HG02885 (cell line): ENCODE data around the gene FBXW7.

Experiments used
- ATAC-seq: cut with Tn5 transposase; IDR thresholded peaks from one replicate; pipeline ENCODE4 v1.9.1; 2021; ENCODE audit warnings: mild to moderate bottlenecking; ENCODE audit not compliant: unreplicated experiment, poor library complexity

FBXW7 gene

DNA sequence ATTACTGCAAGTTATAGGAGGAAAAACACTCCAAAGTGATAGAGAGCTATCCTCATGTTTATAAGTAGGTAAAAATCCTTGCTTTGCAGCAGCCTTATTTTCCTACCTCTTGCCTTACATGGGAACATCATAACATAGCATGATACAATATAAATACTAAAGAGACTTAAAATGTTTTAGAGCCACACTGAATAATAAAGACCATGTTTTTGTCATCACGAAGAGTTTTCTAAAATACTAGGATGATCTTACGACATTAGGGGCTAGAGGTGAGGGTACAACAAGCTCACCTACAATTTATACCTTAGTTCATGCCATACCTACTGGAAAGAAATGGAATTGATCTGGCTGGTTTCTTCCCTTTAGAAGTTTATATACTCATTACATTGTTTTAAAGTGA is 184.8 kb downstream of the FBXW7 start:
- ATAC-seq, result no peak

DNA sequence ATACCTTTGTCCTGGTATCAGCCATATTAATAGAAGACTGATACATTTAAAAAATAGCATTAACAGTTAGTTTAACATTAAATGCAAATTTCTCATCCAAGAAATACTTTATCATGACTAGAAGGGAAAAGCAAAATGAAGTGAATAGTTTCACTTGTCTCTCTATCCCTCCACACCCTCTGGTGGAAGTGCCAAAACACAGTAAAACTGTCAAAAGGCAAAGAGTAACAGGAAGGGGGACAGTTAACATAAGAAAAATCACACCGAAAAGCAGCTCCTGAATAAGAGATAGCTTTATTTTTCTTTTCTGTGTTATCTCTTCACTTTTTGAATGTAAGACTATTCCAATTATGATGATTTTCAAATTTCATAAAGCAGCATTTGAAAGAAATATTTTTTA is 187.2 kb downstream of the FBXW7 start:
- ATAC-seq, result no peak

DNA sequence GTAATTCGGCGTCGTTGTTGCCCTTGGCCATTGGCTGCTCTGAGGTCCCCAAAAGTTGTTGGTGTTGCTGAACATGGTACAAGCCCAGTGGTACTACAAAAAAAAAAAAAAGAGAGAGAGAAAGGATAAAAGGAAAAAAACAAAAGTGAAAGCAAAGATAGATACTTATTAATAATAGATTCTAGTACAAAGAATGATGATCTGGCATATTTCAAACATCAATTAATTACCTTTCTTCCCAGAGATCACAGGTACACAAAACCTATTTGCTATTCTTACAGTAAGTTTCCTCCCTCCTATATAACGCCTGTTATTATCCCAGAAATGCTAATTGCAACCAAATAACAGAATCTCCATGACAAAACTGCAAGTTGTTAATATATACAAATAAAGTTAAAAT is 188.9 kb downstream of the FBXW7 start:
- no peak for ATAC-seq

DNA sequence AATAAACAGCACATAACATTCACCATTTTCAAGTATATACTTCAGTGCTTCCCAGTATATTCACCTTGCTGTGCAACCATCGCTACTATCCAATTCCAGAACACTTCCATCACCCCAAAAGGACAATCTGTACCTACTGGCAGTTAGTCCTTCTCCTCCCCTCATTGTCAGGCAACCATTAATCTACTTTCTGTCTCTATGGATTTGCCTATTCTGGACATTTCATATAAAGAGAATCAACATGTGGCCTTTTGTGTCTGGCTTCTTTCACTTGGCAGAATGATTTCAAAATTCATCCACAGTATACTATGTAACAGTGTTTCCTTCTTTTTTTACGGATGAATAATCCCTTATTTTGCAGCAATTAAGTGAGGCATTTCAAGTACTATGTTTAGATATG is 189.4 kb downstream of the FBXW7 start:
- ATAC-seq, result no peak

DNA sequence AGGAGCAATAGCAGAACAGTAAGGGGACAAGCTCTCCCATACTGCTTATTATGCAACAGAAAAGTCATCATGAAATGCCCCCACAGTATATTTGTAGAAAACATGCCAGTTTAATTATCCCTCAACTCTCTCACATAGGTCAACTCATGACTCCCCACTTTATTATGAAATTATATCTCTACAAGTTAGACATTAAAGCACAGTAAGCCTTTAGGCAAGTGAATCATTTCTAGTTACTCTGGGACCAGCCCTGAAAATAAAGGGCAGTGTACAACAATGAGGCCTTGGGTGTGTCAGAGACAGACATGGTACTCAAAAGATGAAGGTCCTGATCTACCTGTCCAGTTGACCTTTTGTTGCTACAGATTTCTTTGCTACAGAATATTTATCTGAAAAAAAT is 191.9 kb downstream of the FBXW7 start:
- ATAC-seq, result no peak

DNA sequence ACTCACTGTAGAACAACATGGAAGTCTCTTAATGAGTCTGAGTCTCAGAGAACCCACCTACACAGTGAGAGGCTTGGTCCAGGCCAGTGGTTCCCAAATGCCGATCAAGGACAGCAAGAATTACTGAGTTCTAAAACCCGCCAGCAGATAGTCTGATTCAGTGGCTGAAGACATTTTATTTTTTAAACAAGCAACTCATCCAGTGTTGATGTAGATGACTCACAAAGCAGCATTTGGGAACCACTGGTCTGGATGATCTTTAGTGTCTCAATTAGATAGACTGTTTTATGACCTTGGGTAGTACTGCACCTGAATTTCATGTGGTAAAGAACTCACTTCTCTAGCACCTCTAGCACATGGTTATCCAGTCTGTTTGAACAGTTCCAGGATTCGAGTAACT is 193.6 kb downstream of the FBXW7 start:
- ATAC-seq, result no peak

DNA sequence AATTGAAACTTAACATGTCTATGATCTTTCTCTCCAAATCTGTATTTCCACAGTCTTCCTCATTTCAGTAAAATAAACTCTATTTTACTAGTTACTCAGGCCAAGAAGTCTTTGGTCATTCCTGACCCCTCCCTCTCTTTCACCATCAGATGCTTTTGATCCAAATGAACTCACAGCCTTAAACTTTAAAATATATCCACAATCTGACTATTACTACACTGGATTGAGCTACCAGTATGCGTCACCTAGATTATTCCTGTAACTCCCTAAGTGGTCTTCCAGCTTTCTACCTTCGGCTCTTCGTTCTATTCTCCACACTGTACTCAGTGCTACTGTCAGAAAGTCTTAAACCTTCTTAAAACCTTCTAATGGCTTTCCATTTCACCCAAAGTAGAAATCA is 195.1 kb downstream of the FBXW7 start:
- no peak for ATAC-seq

DNA sequence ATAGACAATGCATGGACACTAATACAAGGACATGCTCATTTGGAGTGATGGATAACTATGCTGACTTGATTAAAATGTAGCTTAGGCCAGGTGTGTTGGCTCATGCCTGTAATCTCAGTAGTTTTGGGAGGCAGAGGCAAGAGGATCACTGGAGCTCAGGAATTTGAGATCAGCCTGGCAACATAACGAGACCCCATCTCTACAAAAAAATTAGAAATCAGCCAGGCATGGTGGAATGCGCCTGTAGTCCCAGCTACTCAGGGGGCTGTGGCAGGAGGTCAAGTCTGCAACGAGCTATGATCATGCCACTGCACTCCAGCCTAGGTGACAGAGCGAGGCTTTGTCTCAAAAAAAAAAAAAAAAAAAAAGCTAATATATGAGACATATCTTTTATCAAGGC is 196.3 kb downstream of the FBXW7 start:
- ATAC-seq, result no peak

DNA sequence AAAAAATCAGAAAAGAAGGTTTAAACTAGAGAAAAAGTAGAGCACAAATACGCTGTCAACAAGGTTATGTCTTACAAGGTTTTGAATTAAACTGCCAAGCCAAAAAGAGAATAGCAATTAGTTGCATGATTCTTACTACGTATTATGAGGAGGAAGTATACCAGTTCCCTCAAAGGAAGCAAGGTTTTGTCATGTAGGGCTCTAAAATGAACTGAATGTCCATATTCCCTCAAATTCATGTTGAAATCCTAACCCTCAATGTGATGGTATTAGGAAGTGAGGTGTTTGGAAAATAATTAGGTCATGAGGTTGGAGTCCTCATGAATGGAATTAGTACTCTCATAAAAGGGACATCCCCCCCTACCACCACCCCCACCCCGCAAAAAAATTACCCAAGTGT is 201.0 kb downstream of the FBXW7 start:
- ATAC-seq, result no peak

DNA sequence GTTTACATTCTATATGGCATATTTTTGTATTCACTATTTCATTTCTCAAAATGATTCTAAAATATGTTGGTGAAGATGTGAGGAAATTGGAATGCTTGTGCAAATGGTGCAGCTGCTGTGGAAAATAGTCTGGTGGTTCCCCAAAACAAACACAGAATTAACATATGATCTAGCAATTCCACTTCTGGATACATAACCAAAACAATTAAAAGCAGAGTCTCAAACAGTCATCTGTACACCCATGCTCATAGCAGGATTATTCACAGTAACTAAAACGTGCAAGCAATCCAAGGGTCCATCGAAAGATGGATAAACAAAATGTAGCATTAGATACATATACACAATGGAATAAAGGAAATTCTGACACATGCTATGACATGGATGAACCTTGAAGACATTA is 204.8 kb downstream of the FBXW7 start:
- no peak for ATAC-seq

DNA sequence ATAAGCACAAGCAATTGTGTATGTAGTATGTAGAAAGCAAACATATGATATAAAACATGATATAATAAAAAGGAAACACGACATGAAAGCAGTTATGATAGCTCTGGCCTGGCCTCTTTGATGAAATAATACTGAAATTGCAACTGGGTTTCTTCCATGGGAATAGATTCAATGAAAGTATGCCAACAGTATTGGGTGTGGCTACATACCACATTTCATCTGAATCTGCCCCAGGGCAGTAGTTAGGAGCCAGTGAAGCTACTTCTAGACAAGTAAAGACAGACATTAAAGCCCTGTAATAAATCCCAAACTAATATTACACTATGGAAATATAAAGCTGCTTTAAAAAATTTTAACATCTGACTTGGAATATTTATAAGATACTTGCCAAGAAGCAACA is 207.3 kb downstream of the FBXW7 start:
- no peak for ATAC-seq

DNA sequence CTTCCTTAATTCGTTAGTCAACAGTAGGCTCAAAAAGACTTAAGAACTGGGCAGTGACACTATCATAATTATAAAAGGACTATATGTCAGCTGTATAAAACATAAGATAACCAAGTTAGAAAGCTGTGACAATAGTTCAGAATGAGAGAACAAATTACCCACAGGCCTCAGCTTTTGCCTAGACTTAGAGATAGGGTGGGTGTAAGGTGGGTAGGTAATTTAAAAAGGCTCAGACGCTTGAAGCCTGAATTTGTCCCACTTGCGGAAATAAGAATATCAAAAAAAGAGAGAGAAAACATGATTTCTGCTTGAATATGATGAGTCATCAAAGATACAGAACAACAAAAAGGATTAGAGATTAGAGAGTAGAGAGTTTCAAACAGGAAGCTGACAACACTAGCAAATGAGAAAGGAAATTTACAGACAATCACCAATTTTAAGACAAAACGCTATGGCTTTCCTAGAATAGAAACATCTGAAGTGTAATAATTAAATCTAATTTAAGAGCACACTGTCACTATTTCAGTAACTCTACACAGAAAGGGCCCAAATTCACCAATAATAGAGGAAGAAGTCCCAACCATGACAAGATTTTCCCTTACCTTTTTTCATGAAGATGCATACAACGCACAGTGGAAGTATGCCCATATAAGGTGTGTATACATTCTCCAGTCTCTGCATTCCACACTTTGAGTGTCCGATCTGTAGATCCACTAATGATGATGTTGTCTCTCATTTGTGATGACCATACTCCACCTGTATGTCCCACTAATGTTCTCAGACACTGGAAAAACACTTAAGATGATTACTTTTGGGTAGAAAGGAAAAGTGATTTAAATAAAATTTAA is 208.1 kb downstream of the FBXW7 start:
- no peak for ATAC-seq

DNA sequence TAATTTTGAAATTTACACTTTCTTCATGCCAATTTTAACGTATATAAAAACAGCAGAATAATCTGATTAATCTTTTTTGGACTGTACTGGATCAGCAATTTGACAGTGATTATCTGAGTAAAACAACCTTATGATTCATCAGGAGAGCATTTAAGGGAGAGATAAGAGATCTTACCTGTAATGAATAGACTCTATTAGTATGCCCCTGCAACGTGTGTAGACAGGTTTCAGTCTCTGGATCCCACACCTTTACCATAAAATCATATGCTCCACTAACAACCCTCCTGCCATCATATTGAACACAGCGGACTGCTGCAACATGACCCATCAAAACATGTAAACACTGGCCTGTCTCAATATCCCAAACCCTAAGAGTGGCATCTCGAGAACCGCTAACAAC is 210.1 kb downstream of the FBXW7 start:
- no peak for ATAC-seq

DNA sequence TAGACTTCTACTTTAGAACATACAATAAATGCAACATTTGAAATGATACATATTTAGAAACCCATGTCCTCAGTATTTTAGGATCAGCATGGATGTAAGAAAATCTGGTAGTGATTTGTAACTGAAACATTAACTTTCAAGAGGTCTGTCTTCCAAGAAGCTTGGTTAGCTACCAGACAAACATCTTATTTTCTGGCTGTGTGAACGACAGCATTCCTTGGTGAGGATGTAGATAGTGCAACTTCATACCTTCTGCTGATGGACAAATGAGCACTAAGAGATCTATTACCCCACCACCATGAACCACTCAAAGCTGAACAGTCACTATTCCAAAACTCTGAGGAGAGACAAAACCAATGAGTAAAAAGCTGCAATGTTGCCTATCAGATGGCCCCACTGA is 212.7 kb downstream of the FBXW7 start:
- ATAC-seq, result no peak

DNA sequence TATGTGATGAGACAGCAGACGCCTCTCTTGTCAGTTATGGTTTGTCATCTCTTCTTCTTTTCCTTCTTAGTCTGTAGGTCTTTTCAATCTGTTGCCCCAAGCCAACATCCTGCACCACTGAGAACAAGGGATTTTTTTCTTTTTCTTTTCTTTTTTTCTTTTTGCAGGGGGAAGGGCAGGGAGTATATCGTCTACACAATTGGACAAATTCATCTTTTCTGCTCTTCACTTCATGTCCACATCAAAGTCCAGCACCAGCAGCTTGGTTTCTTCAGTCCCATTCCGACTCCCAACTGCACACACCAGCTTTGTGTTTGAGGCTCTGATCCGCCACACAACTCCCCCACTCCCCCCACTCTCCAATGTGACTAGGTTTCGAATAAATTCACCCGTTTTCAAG is 213.2 kb downstream of the FBXW7 start:
- ATAC-seq, result no peak

DNA sequence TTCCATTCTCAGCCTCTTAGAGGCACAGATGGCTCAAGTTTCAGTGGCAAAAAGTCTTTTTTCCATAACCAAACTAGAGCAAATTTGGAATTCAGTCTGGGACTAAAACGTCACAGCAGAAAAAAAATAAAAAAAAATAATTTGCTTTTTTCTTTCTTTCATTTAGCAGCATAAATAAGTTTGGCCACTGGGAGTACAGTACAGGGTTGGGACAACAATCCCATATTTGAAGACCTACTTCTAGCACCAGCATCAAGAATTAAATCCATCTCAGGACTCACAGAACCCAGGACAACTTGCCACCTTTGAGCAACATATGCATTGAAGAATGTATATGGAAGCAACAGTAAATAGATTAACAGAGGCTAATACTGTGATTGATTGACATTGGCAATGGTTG is 214.0 kb downstream of the FBXW7 start:
- ATAC-seq, result no peak

DNA sequence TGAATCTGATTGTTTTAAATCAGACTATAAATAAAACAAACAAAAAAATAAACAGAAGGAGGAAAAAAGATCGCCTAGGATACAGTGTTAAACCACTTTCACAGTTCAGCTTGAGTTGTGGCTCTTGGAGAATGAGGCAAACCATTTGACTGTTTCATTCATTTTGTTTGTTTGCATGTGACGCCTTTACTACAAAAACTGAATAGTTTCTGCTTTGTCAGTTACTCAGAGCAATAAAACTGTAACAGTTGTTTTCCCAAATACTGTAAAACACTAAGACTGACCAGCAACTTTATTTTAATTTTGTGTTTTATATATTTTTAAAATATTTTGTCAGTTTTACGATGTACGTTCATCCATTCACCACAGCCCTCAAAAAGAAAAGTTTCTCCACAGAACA is 214.5 kb downstream of the FBXW7 start:
- no peak for ATAC-seq

DNA sequence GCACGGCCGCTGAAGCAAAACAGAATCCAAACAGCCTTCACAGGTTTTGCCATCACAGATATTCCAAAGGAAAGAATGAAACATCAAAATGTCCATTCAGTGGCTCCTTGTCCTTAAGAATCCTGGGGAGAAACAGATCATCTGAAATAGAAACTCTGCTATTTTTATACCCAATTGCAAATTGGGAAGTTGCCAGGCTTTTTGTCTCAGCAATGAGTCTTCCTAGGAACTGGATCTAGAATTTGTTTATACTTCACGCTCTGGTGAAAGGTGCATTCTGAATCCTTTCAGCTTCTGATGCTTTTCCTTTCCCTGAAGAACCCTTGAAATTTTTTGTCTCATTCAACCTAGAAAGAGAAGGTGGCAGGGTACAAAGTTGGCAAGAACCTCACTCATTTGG is 218.9 kb downstream of the FBXW7 start:
- no peak for ATAC-seq

DNA sequence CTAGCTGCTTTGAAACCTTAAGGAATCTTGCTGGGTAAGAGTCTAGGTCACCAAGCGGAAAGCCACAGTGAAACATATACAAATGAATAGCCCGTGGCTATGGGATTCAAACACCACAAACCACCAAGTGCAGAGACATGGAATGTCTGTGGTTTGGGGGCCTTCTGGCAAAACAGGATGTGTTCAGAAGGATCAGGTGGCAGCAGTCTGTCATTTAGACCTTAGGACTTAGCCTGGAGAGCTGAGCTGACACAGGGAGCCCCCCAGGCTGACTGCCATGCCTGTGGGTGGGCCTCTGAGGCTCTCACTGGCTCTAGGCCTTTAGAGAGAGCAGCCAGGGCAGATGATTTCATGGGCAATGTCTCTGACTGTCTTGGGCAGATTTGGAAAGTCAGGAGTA is 225.6 kb downstream of the FBXW7 start:
- ATAC-seq, result no peak

DNA sequence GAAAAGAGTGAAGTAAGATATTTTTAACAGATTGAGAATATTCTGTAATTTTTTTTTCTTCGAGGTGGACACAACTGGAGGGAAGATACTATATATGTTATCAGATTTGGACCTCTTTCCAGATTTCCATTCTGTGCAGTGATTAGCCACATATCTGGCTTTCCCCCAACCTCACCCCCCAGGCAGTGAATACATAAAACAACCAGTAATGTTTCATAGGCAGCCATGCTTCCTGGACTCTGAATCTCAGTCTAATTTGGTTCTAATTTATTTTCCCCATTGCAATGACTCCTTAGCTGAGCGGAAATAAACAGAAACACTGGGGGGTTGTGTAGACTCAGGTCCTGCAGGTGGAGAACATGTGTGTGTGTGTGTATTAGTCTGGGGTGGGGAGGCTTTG is 226.5 kb downstream of the FBXW7 start:
- ATAC-seq, result no peak

DNA sequence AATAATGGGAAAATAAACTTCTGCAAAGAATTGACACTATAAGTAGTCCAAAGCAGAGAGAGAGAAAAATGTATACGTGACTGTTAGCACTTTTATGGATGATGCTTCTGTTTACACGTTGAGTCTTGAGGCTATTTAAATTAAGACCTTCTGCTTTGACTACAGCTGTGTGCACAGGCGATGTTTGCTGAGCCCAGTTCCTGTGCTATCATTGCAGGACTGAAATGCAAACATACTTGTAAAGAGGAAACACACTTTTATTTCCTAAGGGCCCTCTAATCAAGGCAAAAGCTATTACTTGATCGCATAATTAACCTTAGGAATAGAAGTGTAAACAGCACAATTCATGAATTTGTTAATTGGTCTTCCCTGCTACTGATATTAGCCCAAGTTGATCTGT is 226.9 kb downstream of the FBXW7 start:
- no peak for ATAC-seq

DNA sequence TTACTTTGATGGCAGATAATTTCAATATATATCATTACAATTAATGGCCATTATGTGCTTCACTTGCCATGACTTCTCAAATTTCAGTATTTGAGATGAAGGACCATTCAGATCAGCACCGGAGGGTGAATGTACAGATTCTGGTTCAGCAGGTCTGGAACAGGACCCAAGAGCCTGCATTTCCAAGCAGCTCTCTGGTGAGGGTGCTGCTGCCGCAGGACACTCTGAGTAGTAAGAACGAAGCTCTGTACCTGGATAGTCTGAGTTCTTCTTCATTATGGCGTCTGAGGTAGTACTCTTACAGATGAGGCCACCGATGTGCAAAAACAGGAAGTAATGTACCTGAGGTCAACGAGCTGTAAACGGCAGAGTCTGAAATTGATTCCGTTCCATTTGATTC is 228.2 kb downstream of the FBXW7 start:
- ATAC-seq, result no peak

DNA sequence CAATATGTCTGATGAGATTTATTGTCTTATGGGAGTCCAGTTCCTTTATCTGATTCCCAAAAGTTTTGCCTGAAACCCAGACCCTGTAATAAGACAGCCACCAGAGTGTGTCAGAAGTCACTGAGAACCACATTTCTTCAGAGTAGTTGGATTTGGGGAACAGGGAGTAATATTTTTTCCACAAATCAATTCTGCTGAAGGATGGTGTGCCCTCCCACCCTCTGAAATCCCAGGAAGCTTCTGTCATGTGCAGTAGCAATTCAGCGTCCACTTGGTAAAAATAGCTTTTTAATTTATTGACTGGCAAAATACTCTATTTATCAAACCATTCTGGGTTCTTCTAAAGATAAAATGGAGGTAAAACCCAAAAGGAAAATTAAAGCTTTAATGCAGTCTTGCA is 229.4 kb downstream of the FBXW7 start:
- ATAC-seq, result no peak
